Cardiac fibroblast (primary cell): ENCODE results near the gene TRIOBP.

Source experiments
- DNase-seq, 2 donors: peaks; one replicate each; pipeline versions ENCODE4 v3.0.0 to v3.0.0-alpha.2; 2010; ENCODE audit warnings: low read depth in 2 of 2
- H3K4me3 ChIP-seq, 2 donors: replicated peaks in 1 of 2; 1 replicate in 1 of 2; 2 replicates in 1 of 2; pipeline ENCODE4 v1.5.1; 2011; ENCODE audit warnings: low read depth in 2 of 2, low read length in 2 of 2, mild to moderate bottlenecking in 2 of 2, moderate library complexity in 1 of 2
- TF ChIP-seq, protein P1 (sequence below): IDR thresholded peaks from one replicate; pipeline ENCODE4 v1.5.1; 2011; ENCODE audit warnings: low read depth, mild to moderate bottlenecking, low read length, inconsistent platforms

Gene TRIOBP

DNA sequence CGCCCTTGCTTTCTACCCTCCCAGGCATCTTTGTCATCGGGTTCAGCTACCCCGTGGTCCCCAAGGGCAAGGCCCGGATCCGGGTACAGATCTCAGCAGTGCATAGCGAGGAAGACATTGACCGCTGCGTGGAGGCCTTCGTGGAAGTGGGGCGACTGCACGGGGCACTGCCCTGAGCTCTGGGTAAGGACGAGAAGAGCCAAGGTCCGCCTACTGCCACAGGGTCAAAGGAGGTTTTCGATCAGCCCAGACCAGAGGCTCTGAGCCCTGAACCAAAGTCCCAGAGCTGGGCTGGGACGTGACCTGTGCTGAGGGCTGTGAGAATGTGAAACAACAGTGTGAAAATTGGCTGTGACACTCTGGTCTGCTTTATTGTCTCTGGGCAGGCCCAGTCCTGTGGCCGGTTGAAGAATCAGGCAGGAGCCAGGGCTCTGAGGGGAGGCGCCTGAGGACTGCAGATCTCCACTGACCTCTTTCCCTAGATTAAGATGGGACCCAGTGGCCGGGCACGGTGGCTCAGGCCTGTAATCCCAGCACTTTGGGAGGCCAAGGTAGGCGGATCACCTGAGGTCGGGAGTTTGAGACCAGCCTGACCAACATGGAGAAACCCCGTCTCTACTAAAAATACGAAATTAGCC is 119.8 kb downstream of the TRIOBP start:
- TF ChIP-seq, protein P1, sequence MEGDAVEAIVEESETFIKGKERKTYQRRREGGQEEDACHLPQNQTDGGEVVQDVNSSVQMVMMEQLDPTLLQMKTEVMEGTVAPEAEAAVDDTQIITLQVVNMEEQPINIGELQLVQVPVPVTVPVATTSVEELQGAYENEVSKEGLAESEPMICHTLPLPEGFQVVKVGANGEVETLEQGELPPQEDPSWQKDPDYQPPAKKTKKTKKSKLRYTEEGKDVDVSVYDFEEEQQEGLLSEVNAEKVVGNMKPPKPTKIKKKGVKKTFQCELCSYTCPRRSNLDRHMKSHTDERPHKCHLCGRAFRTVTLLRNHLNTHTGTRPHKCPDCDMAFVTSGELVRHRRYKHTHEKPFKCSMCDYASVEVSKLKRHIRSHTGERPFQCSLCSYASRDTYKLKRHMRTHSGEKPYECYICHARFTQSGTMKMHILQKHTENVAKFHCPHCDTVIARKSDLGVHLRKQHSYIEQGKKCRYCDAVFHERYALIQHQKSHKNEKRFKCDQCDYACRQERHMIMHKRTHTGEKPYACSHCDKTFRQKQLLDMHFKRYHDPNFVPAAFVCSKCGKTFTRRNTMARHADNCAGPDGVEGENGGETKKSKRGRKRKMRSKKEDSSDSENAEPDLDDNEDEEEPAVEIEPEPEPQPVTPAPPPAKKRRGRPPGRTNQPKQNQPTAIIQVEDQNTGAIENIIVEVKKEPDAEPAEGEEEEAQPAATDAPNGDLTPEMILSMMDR, result no peak
- DNase-seq, result no peak
- no peak overlapping the region for H3K4me3 ChIP-seq

- TF ChIP-seq, protein P1, result peak; percentile 65
- DNase-seq, result peak; percentile 79 to 87
- peak overlapping the region; percentile 8 to 24 for H3K4me3 ChIP-seq
Measured at GRCh38 chr22:37817705-37818408, 121.0 kb downstream of the TRIOBP start.

GRCh38 chr22:37818409-37819104 is 121.7 kb downstream of the TRIOBP start:
- TF ChIP-seq, protein P1, result peak; percentile 39
- peak overlapping the region; percentile 13 to 30 for H3K4me3 ChIP-seq
- peak; percentile 60 to 61 for DNase-seq

GRCh38 chr22:37819105-37819433 is 122.2 kb downstream of the TRIOBP start:
- TF ChIP-seq, protein P1, result no peak
- peak overlapping the region; percentile 13 to 30 for H3K4me3 ChIP-seq
- DNase-seq, result no peak

- no peak for DNase-seq
- TF ChIP-seq, protein P1, result no peak
- H3K4me3 ChIP-seq, result no peak overlapping the region
Measured at GRCh38 chr22:37820350-37820749, 123.5 kb downstream of the TRIOBP start.

GRCh38 chr22:37822079-37822833 is 125.4 kb downstream of the TRIOBP start:
- H3K4me3 ChIP-seq, result no peak overlapping the region
- TF ChIP-seq, protein P1, result no peak

More at GRCh38 chr22:37822079-37822833, 125.4 kb downstream of the TRIOBP start:
- no peak for DNase-seq
